ENCODE results near the gene ZNF487.

ZNF487 gene

GRCh38 chr10:43437141-43437870 is 395 bp downstream of the ZNF487 start:
- TF ChIP-seq CREB1 (IDR thresholded peaks at IDR 0.05; ENCODE audit: low read depth) (no peak), FOXM1 (IDR thresholded peaks at IDR 0.05; ENCODE audit: borderline replicate concordance, low read depth) (no peak), YY1 (IDR thresholded peaks at IDR 0.05; ENCODE audit: low read depth) (no peak), TEAD4 (IDR thresholded peaks at IDR 0.05) (no peak), RAD21 (IDR thresholded peaks at IDR 0.05; ENCODE audit: low read depth) (no peak), EP300 (IDR thresholded peaks at IDR 0.05; ENCODE audit: borderline replicate concordance) (no peak), EGR1 (IDR thresholded peaks at IDR 0.05) (no peak), TAF1 (IDR thresholded peaks at IDR 0.05; ENCODE audit: low read depth) (no peak), ZBTB7A (IDR thresholded peaks at IDR 0.05; ENCODE audit: low read depth) (no peak), MAX (IDR thresholded peaks at IDR 0.05) (no peak), TCF12 (IDR thresholded peaks at IDR 0.05; ENCODE audit: low read depth) (no peak), NFIC (IDR thresholded peaks at IDR 0.05) (no peak)
- TF ChIP-seq, protein P1, sequence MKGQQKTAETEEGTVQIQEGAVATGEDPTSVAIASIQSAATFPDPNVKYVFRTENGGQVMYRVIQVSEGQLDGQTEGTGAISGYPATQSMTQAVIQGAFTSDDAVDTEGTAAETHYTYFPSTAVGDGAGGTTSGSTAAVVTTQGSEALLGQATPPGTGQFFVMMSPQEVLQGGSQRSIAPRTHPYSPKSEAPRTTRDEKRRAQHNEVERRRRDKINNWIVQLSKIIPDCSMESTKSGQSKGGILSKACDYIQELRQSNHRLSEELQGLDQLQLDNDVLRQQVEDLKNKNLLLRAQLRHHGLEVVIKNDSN (IDR thresholded peaks at IDR 0.05), result no peak
- TF ChIP-seq, protein P2, sequence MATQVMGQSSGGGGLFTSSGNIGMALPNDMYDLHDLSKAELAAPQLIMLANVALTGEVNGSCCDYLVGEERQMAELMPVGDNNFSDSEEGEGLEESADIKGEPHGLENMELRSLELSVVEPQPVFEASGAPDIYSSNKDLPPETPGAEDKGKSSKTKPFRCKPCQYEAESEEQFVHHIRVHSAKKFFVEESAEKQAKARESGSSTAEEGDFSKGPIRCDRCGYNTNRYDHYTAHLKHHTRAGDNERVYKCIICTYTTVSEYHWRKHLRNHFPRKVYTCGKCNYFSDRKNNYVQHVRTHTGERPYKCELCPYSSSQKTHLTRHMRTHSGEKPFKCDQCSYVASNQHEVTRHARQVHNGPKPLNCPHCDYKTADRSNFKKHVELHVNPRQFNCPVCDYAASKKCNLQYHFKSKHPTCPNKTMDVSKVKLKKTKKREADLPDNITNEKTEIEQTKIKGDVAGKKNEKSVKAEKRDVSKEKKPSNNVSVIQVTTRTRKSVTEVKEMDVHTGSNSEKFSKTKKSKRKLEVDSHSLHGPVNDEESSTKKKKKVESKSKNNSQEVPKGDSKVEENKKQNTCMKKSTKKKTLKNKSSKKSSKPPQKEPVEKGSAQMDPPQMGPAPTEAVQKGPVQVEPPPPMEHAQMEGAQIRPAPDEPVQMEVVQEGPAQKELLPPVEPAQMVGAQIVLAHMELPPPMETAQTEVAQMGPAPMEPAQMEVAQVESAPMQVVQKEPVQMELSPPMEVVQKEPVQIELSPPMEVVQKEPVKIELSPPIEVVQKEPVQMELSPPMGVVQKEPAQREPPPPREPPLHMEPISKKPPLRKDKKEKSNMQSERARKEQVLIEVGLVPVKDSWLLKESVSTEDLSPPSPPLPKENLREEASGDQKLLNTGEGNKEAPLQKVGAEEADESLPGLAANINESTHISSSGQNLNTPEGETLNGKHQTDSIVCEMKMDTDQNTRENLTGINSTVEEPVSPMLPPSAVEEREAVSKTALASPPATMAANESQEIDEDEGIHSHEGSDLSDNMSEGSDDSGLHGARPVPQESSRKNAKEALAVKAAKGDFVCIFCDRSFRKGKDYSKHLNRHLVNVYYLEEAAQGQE (IDR thresholded peaks at IDR 0.05; ENCODE audit: low read depth), result no peak

- TF ChIP-seq RAD21 (IDR thresholded peaks at IDR 0.05; ENCODE audit: low read depth) (no peak), TAF1 (IDR thresholded peaks at IDR 0.05; ENCODE audit: low read depth) (no peak), EP300 (IDR thresholded peaks at IDR 0.05; ENCODE audit: borderline replicate concordance) (no peak), TEAD4 (IDR thresholded peaks at IDR 0.05) (no peak), CEBPB (IDR thresholded peaks at IDR 0.05) (no peak), TCF12 (IDR thresholded peaks at IDR 0.05; ENCODE audit: low read depth) (no peak), EGR1 (IDR thresholded peaks at IDR 0.05) (no peak)
Observed at GRCh38 chr10:43440463-43441134, 3.7 kb downstream of the ZNF487 start.

DNA sequence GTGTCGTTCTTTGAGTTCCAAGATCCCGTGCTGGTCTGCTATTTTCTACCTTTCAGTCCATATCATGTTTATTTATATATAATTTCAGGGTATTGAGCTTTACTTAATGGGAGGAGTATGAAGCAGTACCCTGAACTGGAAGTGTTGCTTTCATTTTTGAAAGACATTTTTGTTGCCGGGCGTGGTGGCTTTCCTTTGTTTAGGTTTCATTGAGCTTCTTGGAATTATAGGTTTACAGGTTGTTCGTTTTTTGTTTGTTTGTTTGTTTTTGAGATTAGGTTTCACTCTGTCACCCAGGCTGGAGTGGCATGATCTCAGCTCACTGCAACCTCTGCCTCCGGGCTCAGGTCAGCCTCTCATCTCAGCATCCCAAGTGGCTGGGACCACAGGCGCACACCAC is 7.4 kb downstream of the ZNF487 start:
- TF ChIP-seq, protein P2 (IDR thresholded peaks at IDR 0.05; ENCODE audit: low read depth), result no peak
- no peak for TF ChIP-seq NFIC (IDR thresholded peaks at IDR 0.05)
- no peak for TF ChIP-seq TCF12 (IDR thresholded peaks at IDR 0.05; ENCODE audit: low read depth)
- TF ChIP-seq, protein P1 (IDR thresholded peaks at IDR 0.05), result no peak
- no peak for TF ChIP-seq MAX (IDR thresholded peaks at IDR 0.05)
- no peak for TF ChIP-seq CREB1 (IDR thresholded peaks at IDR 0.05; ENCODE audit: low read depth)
- TF ChIP-seq FOXM1 (IDR thresholded peaks at IDR 0.05; ENCODE audit: borderline replicate concordance, low read depth), result no peak
- TF ChIP-seq ZBTB7A (IDR thresholded peaks at IDR 0.05; ENCODE audit: low read depth), result no peak
- TF ChIP-seq EP300 (IDR thresholded peaks at IDR 0.05; ENCODE audit: borderline replicate concordance), result no peak
- TF ChIP-seq CEBPB (IDR thresholded peaks at IDR 0.05), result no peak
- TF ChIP-seq TAF1 (IDR thresholded peaks at IDR 0.05; ENCODE audit: low read depth), result no peak
- TF ChIP-seq RAD21 (IDR thresholded peaks at IDR 0.05; ENCODE audit: low read depth), result no peak
- TF ChIP-seq TEAD4 (IDR thresholded peaks at IDR 0.05), result no peak
- TF ChIP-seq YY1 (IDR thresholded peaks at IDR 0.05; ENCODE audit: low read depth), result no peak
- no peak for TF ChIP-seq EGR1 (IDR thresholded peaks at IDR 0.05)

GRCh38 chr10:43444897-43445466 is 8.1 kb downstream of the ZNF487 start:
- TF ChIP-seq EP300 (IDR thresholded peaks at IDR 0.05; ENCODE audit: borderline replicate concordance), result no peak
- no peak for TF ChIP-seq CEBPB (IDR thresholded peaks at IDR 0.05)
- TF ChIP-seq, protein P2 (IDR thresholded peaks at IDR 0.05; ENCODE audit: low read depth), result no peak
- TF ChIP-seq TAF1 (IDR thresholded peaks at IDR 0.05; ENCODE audit: low read depth), result no peak
